NCI-H524 (cell line): ENCODE data around the gene LRFN4.

Experiments used
- DNase-seq, 2 experiments: peaks; one replicate each; lab custom pipeline; 2025; lab: John Stamatoyannopoulos, UW

Gene LRFN4

GRCh38 chr11:66870616-66871520 is 14.0 kb downstream of the LRFN4 start:
- DNase-seq, result no peak

DNA sequence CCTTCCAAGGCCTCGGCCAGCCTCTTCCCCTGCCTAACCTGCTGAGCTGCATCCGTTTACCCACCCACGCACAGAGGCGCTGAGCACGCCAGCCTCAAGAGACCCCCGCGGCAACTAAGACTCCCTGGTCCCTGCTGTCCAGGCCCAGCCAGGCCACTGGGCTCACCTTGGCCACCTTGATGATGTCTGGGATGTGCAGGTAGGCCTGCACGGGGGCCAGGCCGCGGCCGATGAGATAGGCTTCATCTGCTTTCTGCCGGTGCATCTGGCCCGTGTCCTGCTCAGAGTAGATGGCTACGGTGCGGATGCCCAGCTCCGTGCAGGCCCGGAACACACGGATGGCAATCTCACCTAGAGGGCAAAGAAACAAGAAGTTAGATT is 14.6 kb downstream of the LRFN4 start:
- no peak for DNase-seq

DNA sequence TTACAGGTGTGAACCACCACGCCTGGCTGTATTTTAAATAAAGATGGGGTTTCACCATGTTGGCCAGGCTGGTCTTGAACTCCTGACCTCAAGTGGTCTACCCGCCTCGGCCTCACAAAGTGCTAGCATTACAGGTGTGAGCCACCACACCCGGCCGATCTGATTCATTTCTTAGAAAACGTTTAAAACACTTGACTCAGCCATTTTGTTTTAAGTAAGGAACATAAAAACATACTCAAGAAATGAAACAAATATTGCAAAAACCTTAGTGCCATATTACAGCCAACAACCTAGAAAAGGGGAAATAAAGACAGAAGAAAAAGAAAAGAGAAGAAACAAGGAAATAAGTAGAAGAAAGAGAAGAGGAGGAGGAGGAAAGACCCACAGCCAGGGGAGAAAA is 17.4 kb downstream of the LRFN4 start:
- no peak for DNase-seq

DNA sequence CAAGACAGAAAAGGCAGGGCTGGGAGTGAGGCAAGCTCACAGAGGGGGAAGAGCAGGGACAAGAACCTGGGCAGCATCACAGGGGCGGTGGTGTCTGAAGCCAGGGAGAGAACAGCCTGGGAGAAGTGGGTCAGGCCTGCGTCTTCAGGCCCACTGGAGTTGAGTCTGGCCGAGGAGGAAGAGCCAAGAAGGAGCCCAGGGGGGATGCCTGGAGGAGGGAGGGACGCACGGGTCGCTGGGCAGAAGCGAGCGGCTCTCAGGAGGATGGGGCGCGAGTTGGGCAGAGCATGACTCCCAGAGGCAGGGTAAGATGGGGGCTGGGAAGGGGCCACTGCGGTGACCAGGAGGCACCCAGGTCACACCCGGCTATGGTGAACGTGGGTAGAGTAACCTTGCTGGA is 18.5 kb downstream of the LRFN4 start:
- DNase-seq, result no peak

- no peak for DNase-seq
Measured at GRCh38 chr11:66877588-66878385, 20.9 kb downstream of the LRFN4 start.

DNA sequence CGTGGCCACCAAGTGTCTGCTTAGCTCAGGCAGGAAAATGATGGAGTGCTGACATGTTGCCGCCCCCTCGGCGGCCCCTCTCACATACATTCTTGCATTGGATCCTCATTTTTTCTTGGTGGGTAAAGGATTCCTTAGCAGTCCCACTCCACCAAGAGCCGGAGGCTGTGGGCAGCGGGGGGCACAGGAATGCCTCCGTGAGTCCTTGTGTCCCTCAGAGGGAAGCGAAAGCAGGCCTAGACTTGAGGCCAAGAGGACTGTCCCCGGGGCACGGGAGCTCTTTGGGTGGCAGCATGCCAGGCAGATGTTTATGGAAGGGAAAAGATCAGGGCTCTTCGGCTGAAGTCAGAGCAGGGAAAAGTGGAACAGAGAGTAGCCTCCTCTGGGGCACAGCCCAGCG is 21.6 kb downstream of the LRFN4 start:
- DNase-seq, result no peak

DNA sequence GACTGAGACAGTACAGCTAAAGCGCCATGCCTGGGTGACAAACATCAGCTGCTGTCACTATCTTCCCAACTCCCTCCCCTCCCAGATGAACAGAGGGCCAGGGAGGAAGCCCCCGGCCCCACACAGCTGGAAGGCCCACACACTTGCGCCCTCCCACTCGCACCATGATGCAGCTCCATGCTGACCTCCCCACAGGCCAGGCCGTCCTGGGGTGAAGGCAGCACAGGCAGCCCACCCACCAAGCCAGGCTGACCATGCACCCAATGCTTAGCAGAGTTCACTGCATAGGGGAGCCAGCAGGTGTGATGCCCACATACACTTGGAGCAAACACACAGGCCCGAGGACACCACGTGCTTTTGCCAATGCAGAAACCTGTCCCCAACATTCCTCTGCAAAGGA is 22.1 kb downstream of the LRFN4 start:
- DNase-seq, result no peak

GRCh38 chr11:66879583-66879982 is 22.7 kb downstream of the LRFN4 start:
- no peak for DNase-seq

DNA sequence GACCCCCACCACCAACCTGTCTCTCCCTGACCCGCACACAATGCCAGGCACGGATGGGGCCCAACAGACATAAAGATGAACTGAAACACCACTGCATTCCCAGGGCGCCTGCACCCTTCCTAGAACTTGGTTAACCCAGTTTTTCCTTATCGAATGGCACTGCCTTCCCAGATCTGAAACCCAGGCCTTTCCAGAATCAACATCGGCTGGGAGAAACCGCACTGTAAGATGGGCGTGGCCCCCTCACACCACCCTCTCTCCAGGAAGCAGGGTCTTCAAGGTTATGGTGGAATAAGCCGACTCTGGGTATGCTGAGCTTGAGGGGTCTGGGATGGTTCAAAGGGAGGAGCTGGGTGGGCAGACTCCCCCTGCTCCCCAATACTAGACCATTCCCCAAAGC is 23.1 kb downstream of the LRFN4 start:
- DNase-seq, result no peak

GRCh38 chr11:66880496-66881450 is 23.9 kb downstream of the LRFN4 start:
- peak; percentile 49 to 65 for DNase-seq

- peak in 1 of 2 experiments; percentile 19 for DNase-seq
Measured at GRCh38 chr11:66881451-66881835, 24.6 kb downstream of the LRFN4 start.

DNA sequence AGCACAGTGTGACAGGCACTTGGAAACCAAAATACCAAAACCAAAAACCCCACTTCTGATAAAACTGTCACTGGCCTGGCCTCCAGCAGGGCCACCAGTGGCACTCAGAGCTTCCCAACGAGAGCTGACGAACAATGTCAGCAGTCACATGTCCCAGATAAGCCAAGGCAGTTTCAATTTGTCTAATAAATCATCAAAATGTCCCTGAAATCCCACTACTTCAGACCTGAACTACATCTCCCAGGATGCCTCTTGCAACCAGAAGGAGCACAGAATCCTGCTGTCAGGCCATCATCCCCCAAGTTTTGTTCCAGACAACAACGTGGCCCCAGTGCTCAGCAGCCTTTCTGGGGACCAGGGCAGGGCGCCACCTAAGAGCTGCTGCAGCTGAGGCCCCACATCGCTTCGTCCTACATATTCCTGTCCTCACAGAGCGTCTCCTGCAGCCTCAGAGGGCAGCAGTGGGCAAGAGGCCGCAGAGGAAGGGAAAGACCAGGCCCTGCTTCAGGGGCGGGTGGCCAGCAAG is 25.1 kb downstream of the LRFN4 start:
- DNase-seq, result no peak

DNA sequence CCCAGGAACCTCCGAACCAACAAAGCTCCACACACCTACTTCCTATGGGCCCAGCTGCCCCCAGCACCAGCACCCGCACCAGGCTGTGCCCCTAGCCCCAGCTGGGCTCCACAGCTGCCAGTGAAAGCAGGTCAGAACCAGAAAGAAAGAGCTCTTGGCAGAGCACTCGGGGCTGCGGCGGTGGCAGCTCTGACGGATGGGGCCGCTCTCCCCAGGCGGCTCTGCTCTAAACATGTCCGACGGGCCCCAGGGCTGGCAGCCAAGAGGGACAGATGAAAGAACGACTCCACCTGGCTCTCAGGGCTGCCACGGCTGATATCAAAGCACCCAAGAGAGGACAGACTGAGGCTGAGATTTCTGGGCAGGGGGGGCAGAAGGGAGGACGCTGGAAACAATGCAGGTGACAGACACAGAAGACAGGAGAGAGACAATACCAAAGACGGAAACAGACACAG is 25.7 kb downstream of the LRFN4 start:
- DNase-seq, result peak; percentile 49 to 51

DNA sequence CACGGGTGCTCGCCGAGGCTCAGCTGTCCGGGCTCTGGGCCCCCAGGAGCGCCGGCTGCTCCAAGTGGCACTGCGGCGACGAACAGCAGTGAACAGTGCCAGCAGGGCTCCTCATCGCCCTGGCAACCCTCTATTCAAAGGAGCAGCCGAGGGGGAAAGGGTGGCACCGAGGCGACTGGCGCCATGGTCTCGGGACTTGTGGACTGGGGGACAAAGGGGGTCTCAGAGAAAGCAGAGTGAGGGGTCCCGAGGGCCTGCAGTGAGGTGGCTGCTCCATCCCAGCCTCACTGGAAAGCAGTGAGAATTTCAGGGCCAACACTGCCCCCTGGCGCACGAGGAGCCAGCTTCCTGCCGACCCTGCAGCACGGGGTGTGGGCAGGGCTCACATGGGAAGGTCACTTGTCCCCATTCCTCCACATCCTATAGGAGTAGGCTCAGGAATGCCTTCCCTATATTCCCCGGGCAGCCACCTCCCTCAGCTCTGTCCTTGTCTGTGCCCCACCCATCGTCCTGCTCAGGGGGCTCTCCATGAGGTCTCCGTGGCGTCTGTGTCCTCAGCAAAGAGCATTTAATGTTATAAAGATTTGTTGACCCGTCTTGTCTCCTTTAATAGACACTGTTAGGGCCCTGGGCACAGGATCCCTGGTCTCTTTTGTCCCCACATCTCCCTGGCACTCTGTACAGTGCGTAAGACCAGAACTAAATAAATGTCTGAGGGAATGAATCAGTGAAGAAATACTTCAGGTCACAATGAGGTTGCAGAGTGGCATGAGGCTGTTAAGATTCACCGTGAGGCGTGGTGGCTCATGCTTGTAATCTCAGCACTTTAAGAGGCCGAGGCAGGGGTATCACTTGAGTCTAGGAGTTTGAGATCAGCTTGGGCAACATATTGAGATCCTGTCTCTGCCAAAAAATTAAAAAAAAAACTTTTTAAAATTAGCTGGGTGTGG is 26.4 kb downstream of the LRFN4 start:
- peak; percentile 49 to 72 for DNase-seq

DNA sequence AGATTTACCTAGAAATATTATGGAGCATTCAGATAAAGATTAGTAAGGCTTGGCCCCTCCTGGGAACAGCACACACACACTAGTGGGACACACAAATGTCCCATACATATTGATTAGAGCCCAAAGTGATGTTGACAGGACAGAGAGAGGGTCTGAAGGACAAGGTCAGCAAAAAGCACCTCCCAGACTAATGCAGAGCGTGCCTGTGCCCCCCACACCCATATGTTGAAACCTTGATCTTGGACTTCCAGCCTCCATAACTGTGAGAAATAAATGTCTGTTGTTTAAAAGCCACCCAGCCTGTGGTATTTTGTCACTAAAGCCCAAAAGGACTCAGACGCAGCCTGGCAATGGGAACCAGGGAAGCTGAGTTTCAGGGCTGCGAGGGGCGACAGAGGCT is 27.6 kb downstream of the LRFN4 start:
- DNase-seq, result no peak

- DNase-seq, result no peak
Measured at GRCh38 chr11:66885469-66885868, 28.6 kb downstream of the LRFN4 start.

GRCh38 chr11:66885950-66886440 is 29.1 kb downstream of the LRFN4 start:
- DNase-seq, result no peak

GRCh38 chr11:66886671-66887221 is 29.9 kb downstream of the LRFN4 start:
- DNase-seq, result no peak

- DNase-seq, result no peak
Measured at GRCh38 chr11:66887526-66887925, 30.7 kb downstream of the LRFN4 start.

DNA sequence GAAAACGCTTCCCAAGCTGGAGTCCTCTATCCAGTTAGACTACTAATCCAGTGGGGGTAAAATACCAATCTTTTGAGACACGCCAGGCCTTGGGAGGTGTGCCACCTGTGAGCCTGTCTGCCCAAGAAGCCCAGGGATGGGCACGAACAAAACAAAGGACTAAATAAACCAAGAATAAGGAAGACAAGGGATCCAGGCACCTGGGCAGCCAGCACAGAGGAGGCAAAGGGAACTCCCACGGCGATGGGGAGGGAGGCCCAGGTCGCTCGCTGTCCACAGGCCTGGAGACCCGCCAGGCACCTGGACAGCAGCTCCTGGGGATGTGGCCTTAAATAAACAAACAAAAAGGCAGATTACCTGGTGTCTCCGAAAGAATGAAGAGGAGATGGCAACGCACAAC is 31.4 kb downstream of the LRFN4 start:
- DNase-seq, result no peak
